Measurements from ENCODE around the gene COL4A6. TPM values are rescaled to one million over a fixed set of nuclear protein-coding genes. Genes with fewer than 3 reads are reported as not detected.

The COL4A6 gene
- total and polyA plus RNA-seq, 2 of the 4 experiments (the other 2 are of a cell fraction), result 0.36 to 0.74 TPM

DNA sequence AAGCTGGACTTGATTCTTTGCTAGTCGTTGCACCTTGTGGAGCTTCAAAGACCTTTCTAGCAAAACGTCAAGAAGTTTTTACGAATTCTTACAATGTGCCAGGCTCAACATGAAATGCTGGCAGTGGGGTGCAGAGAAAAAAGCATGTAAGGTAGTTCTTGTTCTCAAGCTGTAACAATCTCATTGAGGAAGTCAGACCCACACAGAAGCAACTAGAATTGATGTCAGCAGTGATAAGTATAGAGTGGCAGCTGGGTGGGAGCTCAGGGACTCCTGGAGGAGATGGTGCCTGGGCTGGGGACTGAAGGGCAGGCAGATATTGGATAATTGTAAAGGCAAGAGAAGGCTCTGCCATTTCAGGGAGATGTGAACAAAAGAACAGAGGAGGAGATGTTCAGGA is 264.3 kb downstream of the COL4A6 start (continued):
- TF ChIP-seq RFX5 (IDR thresholded peaks at IDR 0.05; ENCODE audit: low read depth, low read length), result no peak
- no peak for TF ChIP-seq BHLHE40 (IDR thresholded peaks at IDR 0.05; ENCODE audit: low read depth, low read length)
- TF ChIP-seq CEBPB (IDR thresholded peaks at IDR 0.05; ENCODE audit: low read depth, low read length), result no peak
- no peak for TF ChIP-seq CHD1 (IDR thresholded peaks at IDR 0.05; ENCODE audit: low read depth, low read length)

DNA sequence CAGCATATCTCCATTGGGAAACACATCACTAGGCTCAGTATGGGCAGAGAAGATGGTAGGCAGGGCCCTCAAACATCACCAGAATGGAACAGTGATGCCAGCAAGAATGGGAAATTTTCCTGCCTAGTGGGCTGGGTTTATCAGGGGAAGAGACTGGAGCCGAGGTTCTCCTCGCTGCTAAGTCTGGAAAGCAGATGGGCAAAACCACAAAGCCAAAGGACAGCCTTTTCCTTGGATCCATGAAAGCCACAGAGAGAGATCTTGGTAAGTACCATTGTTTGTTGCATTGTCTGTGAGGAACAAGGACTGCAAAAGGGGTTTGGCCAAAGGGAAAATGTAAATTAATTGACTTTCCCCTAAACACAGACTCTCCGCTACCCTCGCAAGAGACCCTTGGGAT is 266.6 kb downstream of the COL4A6 start:
- Histone ChIP-seq H3K18ac (ENCODE audit: low read depth, low read length) (no peak overlapping the region), H3K36me3 (ENCODE audit: control insufficient read depth, insufficient read depth, low read length) (no peaks in the 10 kb centered on the region), H3K4me3 (ENCODE audit: insufficient read depth, low read depth, low read length) (no peak overlapping the region), H3K27ac (ENCODE audit: insufficient read depth, low read length) (no peak overlapping the region), H3K23ac (ENCODE audit: low read depth, low read length) (no peak overlapping the region), H2AK5ac (ENCODE audit: low read depth, low read length) (no peak overlapping the region), H3K56ac (ENCODE audit: extremely low read depth, insufficient read depth, low read length) (no peak overlapping the region), H3K4ac (ENCODE audit: low read depth, low read length) (no peak overlapping the region), H2AFZ (replicated peaks; ENCODE audit: low read length, poor library complexity) (no peak overlapping the region), H2BK20ac (ENCODE audit: low read depth, low read length) (no peak overlapping the region), H3K9me1 (ENCODE audit: insufficient read depth, low read length) (no peaks in the 10 kb centered on the region; the same call in none of the 2 replicates), H2BK120ac (ENCODE audit: low read depth, low read length) (no peak overlapping the region), H4K20me1 (ENCODE audit: insufficient read depth, low read length) (no peaks in the 10 kb centered on the region), H2AK9ac (replicated peaks; ENCODE audit: low read depth, low read length, poor library complexity) (no peak overlapping the region), H2BK5ac (ENCODE audit: low read depth, low read length, poor library complexity, severe bottlenecking) (no peak overlapping the region), H3K9me3 (ENCODE audit: control insufficient read depth, insufficient read depth, low read length) (no peaks in the 10 kb centered on the region), H3K4me1 (ENCODE audit: control insufficient read depth, insufficient read depth, low read length) (no peaks in the 10 kb centered on the region), H4K91ac (ENCODE audit: insufficient read depth, low read depth, low read length) (no peak overlapping the region), H4K8ac (ENCODE audit: low read depth in 2 of 2, low read length in 2 of 2) (no peak overlapping the region), H4K5ac (ENCODE audit: low read depth, low read length) (no peak overlapping the region), H3K79me1 (ENCODE audit: low read depth in 1 of 2, low read length in 2 of 2) (no peaks in the 10 kb centered on the region), H3K9ac (ENCODE audit: low read depth, low read length) (no peak overlapping the region), H3K27me3 (ENCODE audit: control insufficient read depth, insufficient read depth, low read length) (peaks cover 10% of the 10 kb centered on the region; the same call in 1 of the 2 replicates), H3K14ac (replicated peaks; ENCODE audit: low read depth, low read length) (no peak overlapping the region), H2BK15ac (ENCODE audit: low read depth, low read length) (no peak overlapping the region), H3K4me2 (ENCODE audit: low read depth, low read length) (no peak overlapping the region)
- dilution Hi-C loops (cut with HindIII; ENCODE audit: low sequenced_read_pairs, unreplicated experiment), result no loop called here
- CTCF ChIA-PET, result no interaction called here
- ATAC-seq (ENCODE audit: low read depth) (no peak), DNase-seq (no peak)
- WGBS, 2 experiments (ENCODE audit: extremely low coverage in 2 of 2, insufficient read length in 1 of 2), result 82% methylated on average over 3 of the region's 4 CpGs; no CpG with 5 or more reads in 1 of the 2 experiments
- in situ Hi-C loops (cut with MboI; ENCODE audit: low sequenced_read_pairs), result no loop called here
- no TSS peak for BruUV-seq (replicated peaks)
- intact Hi-C loops (cut with micrococcal nuclease), result no loop called here
- TF ChIP-seq CHD1 (IDR thresholded peaks at IDR 0.05; ENCODE audit: low read depth, low read length) (no peak), NFE2L2 (IDR thresholded peaks at IDR 0.05; ENCODE audit: low read depth, low read length) (no peak), MAFK (IDR thresholded peaks at IDR 0.05; ENCODE audit: low read depth, low read length) (no peak), FOS (IDR thresholded peaks at IDR 0.05; ENCODE audit: low read depth, low read length) (no peak)
- POLR2A ChIA-PET (ENCODE audit: unreplicated experiment), result no interaction called here
